SW480 (cell line): ENCODE measurements around the gene GLYR1.

Experiments used
- DNase-seq: peaks from one replicate; pipeline ENCODE4 v3.0.0-alpha.2; 2016; ENCODE audit warnings: low spot score

The GLYR1 gene

DNA sequence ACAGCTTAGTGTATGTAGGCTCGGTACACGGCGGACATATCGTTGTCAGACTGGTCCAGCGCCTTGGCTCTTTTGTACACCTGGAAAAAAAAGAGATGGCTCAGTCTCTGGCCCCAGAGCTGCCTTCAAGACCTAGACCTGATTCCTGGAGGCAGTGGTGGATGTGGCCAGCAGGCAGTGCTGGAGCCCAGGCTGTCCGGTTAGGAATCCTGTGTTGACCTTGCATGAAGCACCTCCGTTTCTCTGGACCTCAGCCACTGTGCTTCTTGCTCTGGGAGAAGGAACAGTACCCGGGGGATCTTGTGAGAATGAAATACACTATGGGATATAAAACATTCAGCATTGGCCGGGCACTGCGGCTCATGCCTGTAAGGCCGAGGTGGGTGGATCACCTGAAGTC is 41.9 kb downstream of the GLYR1 start:
- no peak for DNase-seq

DNA sequence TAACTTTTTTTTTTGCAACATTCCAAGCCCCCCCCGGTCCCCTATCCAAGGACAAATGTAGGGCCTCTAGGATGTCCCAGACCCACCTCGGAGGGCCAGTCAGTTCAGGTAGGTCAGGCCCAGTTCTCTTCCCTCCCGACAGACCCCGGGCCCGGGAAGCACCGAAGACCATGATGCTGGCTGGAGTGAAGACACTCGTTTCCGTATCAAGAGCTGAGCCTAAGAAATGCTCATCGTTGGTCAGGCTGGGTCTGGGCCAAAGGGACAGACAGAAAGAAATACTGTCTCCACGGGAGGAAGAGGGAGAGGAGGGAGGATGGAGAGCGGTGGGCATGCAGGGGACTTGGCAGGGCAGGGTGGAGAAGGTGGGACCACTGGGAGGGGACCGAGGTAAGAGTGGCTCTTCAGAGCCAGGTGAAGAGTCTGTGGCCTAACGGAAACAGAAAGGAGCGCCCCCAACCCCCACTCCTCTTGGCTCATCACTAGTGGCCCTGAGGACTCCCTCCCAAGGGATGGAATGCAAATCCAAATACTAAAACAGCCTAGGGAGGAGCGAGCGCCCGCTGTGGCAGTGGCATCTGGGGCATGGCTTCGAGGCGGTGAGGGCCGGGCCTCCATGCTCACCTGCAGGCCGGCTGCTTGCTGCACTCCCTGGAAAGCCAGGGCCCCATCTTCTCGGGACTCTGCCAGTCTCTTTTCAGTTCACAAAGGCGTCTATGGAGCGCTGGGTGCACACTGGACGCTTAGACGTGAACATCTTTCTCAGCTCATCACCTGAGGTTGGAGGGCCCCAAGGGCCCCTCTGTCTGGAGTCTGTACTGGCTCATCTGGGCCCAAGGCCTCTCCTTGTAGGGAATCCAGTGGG is 43.0 kb downstream of the GLYR1 start:
- DNase-seq = no peak

DNA sequence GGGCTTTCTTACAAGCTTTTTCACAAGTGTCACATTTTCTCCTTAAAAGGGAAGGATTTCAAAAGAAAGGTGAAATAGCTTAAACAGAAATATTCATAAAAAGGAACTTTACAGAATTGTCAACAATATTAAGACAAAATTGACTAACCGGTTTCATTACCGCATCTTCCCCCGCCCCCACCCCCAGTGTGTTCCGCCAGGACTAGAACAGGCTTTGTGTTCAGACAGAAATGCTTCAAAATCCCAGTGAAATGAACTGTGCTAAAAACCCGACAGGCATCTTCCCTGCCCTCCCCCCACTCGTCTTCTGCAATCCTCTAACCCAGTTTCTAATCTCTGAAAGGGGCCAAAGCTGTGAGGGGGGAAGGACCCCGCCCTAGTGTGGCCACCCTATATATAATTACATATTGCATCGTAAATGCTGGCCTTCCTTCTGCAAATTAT is 43.7 kb downstream of the GLYR1 start:
- DNase-seq = no peak

DNA sequence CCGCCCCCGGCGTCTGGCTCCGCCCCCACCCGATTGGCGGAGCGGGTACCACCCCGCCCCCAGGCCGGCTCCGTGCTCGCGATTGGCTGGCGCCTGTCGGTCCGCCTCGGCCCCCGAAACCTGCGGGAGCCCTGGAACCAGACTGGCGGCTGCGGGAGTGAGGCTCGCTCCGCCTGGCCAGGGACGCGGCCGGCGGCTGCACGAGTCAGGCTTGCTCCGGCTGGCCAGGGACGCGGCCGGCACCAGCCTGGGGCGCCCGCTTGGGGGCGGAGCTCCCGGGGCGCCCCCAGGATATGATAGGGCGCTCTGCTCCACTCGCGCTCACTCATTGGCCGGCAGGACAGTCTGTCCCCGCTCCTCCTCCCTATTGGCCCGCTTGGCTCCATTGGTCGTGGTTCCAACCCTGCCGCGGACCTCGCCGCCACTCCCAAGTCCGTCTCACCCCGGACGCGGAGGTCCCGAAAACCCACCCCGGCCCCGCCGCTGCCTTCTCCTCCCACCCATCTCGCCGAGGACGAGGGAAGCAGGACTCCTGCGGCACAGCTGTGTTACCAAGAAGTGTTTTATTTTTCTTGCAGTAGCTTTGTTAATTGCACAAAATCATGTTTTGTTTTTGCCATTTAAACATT is 44.3 kb downstream of the GLYR1 start:
- DNase-seq = peak; percentile 93

DNA sequence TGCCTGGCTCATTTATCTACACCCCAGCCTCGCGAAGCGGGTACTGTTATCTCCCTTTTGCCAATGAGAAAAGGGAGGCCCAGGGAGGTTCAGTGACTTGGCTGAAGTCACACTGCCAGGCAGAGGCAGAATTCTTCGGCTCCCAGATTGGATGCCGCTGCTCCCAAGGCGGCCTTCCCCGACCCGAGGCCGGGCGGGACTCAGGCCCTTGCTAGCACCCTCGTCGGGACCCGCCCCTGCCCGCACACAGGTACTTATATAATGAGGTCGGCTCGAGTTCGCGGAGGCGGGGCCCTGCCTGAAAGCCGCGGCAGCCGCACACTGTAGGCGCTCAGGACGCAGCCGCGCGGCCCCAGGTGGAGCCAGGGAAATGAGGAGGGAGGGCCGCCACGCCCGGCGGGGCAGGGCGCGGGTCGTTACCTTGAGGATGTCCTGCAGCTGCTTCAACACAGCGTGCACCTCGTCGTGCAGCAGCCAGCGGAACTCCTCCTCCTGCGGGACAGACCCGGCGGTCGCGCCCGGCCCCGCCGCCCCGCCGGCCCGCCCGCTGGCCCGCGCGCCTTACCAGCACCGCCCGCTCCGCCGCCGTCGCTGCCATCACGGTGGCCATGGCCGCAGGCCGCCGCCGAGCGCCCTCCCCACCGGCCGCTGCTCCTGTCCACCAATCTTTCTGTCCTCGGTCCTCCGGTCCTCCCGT is 45.0 kb downstream of the GLYR1 start, which contains the start of gene ROGDI:
TSS of gene ROGDI (minus strand) at position 672 of the 697 bp plus-strand sequence. CDS start at position 610, 62 bp downstream.
- peak; percentile 89 for DNase-seq

DNA sequence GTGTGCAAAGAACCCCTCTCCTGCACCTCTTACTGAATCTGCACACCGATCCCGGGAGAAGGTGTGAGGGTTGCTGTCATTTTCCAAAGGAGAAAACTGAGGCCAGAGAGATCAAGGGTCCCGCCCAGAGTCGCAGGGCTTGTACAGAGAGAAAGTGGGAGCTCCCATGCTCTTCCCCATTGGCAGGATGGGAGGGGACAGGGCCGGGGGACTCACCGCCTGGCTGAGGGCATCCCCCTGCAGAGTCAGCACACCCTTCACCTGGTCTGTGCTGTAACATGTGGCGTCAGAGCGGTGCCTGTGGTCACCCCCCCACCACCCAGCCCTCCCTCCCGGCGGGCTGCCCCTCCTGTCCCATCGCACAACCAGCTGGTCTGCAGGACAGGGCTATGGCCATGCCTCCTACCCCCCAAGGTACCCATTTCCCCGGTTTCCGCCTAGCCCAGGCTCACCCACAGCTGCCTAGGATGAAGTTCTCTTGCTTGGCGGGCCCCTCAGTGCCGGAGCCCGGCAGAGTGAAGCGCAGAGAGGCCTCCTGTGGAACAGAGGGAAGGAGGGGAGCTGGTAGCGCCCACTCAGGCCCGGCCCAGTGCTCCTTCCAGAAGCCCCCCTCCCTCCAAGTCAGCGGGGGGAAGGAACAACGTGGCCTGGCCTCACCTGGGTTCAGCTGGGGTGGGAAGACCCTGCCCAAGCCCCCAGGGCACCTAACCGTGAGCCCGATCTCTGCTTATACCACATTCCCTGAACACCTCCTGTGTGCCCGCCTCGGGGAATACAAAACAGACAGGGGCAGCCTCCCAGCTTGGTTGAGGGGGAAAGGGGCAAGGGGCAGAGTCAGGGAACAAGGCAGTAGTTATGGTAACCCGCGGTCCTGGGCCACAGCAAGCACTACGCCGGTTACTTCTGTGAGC is 45.8 kb downstream of the GLYR1 start:
- no peak for DNase-seq

DNA sequence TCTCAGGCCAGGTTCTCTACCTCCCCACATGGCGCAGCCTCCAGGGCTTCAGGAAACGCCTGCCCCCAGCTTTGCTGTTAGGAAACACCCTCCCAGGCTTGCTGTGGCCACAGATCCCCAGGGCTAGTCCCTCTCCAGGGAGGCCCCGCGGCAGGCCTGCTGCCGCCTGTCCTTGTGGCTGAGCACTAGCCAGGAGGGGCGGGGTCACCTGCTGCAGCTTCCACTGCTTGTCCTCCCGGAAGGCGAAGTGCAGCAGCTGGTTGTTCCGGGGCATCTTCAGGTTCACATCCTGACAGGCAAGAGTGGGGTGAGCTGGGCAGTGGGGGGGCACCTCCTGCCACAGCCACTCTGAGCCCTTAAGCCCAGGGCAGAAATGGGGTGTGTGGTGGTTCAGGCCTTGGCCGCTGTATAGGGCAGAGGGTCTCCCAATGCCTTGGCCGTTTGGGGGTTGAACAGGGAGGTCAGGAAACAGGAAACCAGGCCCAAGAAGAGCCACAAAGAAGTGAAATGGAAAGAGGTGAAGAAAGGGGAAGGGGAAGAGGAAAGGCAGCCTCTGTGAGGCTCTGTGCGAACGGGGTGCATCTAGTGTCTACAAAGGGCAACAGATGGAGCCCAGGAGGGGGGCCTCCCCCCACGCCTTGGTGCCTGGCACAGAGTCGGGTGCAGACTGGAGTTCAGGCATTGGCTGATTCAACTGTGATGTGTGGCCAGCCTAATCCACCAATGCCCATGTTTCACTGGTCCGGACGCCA is 46.6 kb downstream of the GLYR1 start:
- peak; percentile 67 for DNase-seq

DNA sequence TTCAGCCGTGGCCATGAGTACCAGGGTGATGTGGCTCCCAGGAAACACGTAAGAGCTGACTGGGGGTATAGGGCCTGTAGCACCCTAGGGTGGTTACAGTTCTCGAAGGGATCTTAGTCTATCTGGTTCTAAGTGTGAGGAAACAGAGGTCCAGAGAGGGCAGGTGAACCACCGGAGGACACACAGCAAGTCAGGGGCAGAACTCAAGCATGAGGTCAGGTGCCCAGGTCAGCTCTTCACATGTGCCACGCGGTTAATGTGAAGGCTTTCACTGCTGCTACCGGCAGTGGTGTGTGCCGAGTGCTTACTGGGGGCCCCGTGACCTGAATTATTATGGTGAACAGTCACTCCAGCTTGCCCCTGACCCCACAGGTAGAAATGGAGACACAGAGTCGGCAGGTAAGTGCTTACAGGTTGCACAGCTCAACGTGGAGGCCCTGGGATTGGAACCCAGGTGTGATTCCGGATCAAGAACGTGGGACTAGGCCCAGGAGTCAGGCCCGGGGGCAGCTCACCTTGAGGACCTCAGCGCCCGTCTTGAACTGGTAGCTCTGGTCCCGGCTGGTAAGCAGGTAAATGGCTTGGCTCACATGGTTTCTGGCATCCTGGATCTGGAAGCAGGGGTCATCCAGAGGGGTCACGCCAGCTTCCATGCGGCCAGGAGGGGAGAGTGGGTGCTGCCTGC is 47.8 kb downstream of the GLYR1 start:
- no peak for DNase-seq

DNA sequence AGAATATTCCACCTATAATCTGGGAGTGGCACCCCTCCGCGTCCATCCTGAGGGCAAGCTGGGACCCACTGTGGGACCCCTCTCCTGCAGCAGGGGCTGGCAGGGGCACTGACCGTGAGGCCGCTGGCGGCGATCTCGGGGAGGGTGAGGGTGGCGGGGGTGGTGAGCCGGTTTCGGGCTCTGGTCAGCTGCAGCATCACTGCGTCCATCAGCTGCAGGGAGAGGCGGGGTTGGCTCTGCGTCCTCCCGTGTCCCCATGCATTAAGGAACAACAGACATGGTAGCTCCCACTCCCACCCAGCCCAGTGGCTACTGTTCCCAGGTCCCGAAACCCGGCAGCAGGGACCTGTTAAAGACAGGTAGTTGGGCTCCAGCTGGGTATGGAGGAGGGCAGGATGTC is 48.6 kb downstream of the GLYR1 start:
- no peak for DNase-seq

DNA sequence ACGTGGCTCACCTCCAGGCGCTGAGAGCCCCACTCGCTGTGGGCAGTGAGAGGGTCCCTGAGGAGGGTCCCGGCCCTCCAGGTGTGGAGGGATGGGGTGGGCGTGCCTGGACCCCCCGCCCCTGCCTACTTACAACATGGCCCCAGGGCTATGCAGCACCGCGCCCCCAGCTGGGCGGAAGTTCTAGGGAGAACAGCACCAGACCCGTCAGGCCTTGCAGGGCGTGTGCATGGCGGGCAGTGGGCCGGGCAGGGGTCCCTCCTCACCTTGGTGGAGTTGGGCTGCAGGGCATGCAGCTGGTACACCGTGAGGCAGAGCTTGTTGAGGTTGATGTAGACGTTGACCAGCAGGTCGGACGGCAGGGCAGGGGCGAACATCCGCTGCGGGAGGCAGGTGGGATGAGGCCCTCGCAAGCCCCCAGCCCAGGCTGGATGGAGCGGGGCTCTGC is 49.3 kb downstream of the GLYR1 start:
- DNase-seq = no peak

DNA sequence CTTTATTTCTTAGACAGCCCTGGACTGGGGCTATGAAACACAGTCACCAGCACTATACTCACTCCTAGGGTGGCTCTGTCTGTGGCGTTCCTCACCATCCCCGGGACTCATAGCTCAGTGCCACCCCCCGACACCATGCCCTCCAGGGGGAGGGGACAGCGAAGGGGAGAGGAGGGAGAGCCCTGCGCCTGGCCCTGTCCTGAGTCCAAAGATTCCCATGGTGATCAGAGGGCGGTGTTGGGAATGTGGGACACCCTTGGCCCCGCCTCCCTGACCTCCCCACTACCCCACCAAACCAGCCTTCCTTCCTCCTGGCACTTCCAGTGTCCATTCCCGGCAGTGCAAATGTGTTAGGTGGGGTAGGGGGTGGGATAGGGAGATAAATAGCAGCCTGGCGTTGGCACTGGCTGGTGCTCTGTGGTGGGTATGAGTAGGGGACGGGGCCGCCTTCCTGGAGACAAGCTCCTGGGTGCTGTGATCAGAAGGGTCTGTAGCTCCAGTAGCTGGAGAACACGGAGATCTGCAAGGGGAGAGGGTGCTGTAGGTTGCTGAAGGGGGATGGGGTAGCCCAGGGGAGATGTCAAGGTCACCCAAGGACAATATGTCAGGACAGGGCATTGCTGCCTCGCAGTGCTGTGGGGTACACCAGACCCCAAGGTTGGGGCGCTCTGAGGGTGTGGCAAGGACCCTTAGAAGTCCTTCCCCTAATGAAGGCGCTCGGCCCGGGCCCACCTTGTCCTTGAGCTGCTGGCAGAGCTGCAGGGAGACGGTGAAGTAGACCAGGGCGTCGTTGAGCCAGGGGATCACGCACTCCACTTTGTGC is 49.9 kb downstream of the GLYR1 start:
- no peak for DNase-seq

DNA sequence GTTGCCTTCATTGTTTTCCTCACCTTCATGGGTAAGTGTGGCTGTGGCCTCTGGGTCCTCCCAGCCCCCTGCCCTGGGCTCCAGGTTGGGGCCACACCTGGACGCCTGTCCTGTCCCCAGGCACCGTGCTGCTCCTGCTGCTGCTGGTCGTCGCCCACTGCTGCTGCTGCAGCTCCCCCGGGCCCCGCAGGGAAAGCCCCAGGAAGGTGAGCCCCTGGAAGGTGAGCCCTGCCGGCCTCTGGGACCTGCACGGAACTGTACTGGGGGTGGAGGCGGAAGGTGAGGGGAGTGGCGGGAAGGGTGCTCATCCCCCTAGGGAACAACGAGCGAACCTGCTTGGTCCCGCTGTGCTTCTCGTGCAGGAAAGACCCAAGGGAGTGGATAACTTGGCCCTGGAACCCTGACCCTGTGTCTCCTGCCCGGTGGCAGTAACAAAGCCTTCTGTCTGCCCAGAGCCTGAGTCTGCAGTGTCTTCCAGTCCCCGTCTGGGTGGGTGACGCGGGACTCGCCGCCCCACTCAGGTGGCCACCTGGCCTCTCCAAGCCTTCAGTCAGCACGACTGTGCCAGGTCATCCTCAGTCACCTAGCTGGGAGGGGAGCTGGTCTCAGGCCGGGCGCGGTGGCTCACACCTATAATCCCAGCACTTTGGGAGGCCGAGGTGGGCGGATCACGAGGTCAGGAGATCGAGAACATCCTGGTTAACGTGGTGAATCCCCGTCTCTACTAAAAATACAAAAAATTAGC is 51.1 kb downstream of the GLYR1 start:
- DNase-seq = peak; percentile 32

DNA sequence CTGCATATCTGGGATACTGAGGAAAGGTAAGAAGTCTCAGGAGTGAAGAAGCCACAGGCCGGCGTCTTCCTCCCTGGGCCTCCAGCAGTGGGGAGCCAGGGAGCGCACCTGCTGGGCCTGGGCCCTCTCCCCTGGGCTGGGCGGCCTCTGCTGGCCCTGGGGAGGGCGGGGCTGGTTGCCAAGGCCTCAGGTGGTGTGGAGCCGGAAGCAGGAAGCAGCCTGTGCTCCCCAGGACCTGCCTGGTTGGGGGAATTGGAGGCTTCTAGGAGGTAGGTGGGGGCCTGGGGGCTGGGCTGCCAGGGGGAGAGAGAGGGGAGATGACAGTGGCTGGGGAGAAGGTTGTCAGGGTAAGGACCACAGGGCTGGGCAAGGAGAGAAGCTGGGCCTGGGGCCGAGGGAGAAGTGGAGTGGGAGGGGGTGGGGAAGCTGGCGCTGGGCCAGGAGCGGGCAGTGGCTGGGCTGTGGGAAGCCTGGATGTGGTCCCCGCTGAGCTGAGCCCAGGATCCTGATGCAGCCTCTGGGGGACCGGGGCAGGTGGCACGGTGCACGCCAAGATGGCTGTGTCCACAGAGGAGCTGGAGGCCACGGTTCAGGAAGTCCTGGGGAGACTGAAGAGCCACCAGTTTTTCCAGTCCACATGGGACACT is 51.8 kb downstream of the GLYR1 start, which contains the start of gene SMIM22:
TSS of gene SMIM22 (plus strand) at position 189 of the 647 bp plus-strand sequence. CDS start at position 555, 366 bp downstream.
- DNase-seq = peak; percentile 75

DNA sequence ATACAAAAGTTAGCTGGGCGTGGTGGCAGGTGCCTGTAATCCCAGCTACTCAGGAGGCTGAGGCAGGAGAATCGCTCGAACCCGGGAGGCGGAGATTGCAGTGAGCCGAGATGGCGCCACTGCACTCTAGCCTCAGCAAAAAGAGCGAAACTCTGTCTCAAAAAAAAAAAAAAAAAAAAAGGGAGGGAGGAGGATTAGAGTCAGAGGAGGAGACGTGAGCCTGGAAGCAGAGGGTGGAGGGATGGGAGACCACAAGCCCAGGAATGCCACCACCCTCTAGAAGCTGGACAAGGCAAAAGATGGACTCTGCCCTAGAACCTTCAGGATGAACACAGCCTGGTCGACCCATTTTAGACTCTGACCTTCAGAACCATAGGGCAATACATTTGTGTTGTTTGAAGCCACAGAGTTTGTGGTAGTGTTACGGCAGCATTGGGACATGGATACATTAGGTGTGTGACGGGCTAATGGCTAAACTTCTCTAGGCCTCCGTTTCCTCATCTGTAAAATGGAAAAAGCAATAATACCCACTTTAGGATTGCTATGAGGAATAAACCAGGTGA is 54.1 kb downstream of the GLYR1 start:
- DNase-seq = no peak

DNA sequence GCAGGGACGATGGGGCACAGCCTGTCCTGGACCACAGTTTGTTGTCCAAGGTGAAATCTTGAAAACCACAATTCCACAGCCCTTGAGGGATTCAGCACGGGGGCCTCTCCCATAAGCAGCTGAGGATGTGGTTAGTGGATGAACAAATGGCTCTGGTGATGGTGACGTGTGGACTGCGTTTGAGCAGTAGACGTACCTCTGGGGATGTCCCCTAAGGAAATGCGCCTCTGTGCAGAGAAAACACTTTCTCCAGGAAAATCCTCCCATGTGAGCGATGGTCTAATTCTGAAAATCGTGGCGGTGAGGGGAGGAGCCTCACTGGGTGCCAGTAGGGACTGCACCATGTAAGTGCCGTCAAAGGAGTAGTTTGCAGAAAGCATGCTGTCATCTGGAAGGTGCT is 56.2 kb downstream of the GLYR1 start:
- DNase-seq = no peak

DNA sequence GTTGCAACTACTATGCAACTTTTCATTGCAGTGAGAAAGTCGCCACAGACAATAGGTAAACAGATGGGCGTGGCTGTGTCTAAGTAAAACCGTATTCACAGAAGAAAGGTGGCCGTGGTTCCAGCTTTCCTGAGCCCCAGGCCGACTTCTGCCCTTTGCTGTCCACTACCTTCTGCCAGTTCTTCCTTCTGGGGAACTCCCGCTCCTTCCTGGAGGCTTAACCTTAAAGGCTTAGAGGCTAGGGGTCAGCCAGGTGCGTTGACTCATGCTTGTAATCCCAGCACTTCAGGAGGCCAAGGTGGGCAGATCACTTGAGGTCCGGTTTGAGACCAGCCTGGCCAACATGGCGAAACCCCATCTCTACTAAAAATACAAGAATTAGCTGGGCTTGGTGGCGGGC is 56.8 kb downstream of the GLYR1 start:
- no peak for DNase-seq

DNA sequence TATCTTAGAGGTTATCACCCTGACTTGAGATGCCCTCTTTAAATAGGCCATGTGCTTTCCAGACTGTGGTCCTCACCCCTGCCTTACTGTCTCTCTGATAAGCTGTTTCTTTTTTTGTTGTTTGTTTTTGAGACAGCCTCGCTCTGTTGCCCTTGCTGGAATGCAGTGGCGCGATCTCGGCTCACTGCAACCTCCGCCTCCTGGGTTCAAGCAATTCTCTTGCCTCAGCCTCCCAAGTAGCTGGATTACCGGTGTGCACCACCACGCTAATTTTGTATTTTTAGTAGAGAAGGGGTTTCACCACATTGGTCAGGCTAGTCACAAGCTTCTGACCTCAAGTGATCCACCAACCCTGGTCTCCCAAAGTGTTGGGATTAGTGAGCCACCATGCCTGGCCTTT is 58.2 kb downstream of the GLYR1 start:
- DNase-seq = no peak

DNA sequence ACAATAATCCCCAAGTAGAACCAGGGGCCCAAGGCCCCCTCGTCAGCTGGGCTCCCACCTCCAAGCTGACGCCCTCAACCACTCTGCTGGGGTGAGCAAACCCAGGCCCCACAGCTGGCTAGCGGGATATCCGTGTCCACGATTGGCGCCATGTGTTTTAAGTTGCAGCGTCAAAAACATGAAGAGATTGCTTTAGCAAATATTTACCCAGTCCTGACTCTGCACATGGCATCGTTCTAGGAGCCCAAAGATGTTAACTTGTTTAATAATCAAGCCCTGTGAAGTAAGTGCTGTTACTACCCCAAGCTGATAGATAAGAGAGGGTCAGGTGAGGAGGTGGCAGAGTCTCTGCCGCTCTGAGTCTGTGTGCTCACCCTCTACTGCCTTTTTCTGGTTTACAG is 58.6 kb downstream of the GLYR1 start:
- DNase-seq = no peak
